ENCODE results near the gene CWC27.
A peak's percentile ranks its signal among the peaks of the same experiment; 100 is the strongest.

DNA sequence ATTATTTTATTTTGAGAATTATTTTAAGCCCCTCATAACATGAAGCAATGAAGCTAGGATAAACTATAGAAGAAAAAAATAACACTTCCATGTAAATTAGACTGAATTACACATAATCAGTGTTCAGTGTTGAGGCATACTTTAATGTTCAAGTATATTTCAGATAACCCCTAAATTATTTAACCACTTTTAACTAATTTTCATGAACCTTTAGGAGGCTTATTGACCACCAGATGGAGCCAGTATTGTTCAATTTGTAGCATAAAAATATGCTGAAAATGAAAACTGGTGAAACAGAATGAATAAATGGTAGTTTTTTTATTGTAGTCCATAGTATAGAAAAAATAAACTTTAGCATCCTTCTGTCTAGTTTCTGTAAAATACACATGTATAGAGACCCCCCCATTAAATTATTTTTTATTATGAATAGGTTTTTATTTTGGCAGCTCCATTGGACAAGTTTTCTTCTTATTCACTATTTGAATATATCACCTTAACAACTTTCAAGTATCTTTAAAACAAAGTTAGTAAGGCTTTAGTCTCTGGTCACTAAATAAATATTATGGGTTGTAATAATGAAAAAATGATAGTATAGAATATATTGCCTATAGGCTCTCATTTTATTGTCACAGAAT, 190.1 kb downstream of the CWC27 start:
- TF ChIP-seq EP300 (IDR thresholded peaks at IDR 0.05) (no peak), POLR2A (IDR thresholded peaks at IDR 0.05) (no peak), POLR2AphosphoS5 (IDR thresholded peaks at IDR 0.05) (no peak)
- TF ChIP-seq, protein P1, sequence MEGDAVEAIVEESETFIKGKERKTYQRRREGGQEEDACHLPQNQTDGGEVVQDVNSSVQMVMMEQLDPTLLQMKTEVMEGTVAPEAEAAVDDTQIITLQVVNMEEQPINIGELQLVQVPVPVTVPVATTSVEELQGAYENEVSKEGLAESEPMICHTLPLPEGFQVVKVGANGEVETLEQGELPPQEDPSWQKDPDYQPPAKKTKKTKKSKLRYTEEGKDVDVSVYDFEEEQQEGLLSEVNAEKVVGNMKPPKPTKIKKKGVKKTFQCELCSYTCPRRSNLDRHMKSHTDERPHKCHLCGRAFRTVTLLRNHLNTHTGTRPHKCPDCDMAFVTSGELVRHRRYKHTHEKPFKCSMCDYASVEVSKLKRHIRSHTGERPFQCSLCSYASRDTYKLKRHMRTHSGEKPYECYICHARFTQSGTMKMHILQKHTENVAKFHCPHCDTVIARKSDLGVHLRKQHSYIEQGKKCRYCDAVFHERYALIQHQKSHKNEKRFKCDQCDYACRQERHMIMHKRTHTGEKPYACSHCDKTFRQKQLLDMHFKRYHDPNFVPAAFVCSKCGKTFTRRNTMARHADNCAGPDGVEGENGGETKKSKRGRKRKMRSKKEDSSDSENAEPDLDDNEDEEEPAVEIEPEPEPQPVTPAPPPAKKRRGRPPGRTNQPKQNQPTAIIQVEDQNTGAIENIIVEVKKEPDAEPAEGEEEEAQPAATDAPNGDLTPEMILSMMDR (IDR thresholded peaks at IDR 0.05) = peak; percentile 38 to 67 (median 56)

All from gastroesophageal sphincter (tissue), 3 donors.